ENCODE measurements around the gene HDAC7.
"Not testable (repeated sequence)": the region's sequence is repeated elsewhere in the genome, so short reads cannot be mapped to it uniquely, and the experiment has no call there.

The HDAC7 gene

DNA sequence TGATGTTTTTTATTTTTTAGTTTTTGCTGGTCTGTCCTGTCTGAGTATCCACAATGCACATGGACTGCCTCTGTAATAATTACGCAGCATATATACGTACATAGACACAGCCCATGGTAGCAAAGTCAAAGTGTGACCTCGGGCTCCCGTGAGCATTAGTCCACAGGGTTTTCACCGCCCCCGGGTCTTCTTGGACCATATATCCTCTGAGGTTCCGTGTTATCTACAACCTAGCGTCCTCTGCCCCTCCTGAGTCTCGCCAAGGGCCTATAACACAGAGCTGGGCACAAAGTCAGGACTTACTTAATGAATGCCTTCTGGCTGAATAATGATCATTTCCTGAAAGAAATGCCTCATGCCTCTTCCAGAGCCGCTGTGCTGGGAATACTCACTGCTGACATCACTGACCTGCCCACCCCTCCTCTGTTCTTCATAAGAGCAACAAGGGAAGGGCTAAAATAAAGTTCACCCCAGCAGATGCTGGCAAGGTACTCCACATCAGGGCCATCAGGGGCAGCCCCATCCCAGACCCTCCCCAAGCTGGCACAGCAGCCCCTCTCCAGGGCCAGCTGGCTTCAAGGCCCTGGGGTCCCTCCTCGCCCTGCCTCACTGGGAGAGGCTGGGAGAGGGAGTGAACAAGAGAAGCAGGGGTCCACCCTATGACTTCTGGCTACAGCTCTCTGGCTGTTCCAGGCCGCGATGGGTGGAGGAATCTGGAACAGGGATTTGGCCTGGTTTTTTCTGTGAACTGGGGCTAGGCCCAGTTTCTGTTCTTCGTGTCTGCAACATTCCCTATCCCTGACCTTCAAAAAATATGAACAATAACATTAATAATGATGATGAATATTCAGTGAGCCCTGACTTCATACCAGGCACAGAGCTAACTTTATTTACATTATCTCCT is 7.9 kb downstream of the HDAC7 start:
- DNase-seq = peak; percentile 87

GRCh38 chr12:47811072-47811396 is 8.7 kb downstream of the HDAC7 start:
- DNase-seq = no peak

GRCh38 chr12:47809518-47809917 is 10.2 kb downstream of the HDAC7 start:
- DNase-seq = not testable (repeated sequence)

- no peak for DNase-seq
Observed at GRCh38 chr12:47808574-47809365, 10.9 kb downstream of the HDAC7 start.

DNA sequence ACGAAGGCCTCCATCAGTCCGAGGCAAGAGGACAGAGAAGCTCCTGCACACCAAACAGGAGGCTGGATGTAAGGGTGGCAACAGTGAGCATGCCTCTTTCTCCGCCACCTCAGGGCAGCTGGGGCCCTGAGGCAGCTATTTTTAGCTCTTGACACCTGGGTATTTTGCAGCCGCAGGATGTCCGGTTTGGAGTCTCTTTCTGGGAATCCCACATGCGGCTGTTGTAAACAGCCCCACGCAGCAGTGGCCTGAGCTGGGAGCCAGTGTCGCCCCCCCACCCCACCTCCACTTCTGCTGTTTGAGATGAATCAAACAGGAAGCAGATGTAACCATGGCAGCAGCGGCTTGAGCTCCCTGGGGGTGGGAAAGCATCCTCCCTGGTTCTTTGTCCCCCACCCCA is 11.7 kb downstream of the HDAC7 start:
- DNase-seq = peak; percentile 65

- no peak for DNase-seq
Observed at GRCh38 chr12:47807338-47807737, 12.4 kb downstream of the HDAC7 start.

DNA sequence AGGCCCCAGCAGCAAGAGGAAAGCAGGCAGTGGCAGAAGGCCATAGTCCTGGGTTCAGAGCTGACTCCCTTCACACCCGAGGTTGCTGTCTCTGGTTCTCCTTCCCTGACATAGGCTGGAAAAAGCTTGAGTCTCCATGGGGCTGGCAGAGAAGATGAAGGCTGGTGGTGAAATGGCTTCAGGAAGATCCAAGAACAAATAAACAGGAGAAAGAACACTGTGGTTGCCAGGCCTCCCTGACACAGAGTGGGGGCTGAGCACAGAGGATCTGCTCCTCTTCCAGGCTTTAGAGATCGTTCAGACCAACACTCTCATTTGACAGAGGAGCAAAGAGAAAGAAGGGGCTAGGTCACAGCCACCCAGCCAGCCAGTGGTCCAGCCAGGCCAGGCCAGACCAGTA is 14.3 kb downstream of the HDAC7 start:
- DNase-seq = no peak

- DNase-seq = no peak
Observed at GRCh38 chr12:47804171-47804570, 15.5 kb downstream of the HDAC7 start.

DNA sequence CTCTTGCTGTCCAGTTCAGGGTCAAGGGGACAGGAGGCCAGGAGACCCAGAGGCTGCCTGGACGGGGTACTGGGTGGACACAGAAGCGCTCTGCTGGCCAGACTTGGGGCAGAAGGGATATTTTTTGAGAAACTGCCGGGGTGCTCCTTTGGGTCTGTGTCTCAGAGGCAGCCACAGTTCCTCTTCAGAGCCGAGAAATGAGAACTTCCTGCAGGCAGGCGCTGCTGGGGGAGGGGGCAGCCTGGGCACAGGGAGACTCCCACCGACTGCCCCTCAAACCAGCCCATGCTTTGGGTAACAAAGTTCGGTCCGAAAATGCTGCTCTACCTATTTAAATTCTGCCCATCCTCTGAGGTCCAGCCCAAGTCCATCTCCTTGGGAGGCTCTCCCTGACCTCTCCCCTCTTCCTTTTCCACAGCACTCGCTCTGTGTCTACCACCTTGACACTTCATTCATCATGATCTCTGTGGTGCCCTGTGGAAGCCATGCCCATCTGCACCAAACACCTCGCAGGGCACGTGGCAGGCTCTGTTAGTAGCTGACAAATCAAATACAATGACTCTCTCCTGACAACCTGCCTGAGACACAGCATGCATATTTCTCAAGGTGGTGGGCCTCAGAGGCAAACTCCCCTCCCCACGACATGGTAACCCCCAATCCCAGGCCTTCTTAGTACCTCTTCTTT is 16.4 kb downstream of the HDAC7 start:
- DNase-seq = no peak

DNA sequence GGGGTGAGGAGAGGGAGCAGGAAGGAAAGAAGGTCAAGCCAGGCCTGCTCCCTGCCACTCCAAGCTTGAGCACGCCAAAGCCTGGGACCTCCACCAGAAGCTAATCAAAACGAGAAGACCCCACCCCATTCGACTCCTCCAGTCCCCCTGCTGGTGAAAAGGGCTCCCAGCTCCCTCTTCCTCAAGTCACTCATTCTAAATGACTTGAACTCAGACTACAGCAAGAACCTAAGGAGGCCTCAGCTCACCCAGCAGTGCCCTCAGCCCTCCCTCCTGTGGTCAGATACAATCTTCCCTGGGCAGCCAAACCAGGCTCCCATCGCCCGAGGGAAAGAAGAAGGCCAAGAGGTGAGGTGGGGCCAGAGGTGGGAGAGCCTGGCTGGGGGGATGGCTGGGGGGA is 17.4 kb downstream of the HDAC7 start:
- DNase-seq = no peak

DNA sequence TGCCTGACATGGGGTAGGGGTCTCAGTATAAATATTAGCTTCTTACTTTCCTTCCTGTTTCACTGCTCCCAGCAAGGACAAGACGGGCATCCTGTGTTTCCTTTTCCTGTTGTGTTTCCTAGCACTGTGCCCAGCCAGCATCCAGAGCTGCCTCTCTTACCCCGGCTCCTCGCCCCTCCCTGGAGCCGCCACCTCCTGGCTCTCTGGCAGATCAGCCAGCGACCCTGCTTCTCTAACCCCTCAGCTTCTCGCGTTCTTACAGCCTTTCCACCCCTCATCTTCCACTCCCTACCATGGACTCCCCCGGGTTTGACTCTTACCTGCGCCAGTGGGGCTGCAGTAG is 17.8 kb downstream of the HDAC7 start:
- no peak for DNase-seq

GRCh38 chr12:47801170-47801903 is 18.4 kb downstream of the HDAC7 start:
- DNase-seq = no peak

- no peak for DNase-seq
Observed at GRCh38 chr12:47800582-47800981, 19.1 kb downstream of the HDAC7 start.

DNA sequence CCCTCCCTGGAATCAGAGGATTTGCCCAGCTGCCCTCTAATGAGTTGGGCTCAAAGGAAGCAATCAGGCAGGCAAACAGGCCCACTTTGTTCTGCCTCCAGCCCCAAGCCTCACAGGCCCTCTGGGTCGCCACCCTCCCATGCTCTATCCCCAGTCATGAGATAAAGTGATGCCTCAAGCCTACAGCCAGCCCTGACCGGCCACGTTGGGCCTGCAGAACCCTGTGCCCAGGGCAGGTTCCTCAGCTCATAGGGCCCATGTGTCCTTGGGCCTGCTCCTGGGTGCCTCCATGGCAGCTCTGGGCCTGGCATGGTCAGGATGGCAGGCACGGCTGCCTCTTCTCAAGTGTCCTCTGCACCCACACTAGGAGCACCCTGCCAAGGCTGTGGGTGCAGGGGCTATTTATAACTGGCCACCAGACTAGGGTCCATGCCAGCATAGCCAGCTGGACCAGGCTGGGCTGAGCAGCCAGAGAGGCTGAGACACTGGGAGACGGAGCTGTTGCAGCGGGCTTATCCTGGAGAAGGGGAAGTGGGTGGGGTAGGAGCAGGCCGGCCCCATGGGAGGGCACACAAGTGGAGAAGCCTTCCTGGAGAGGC is 20.2 kb downstream of the HDAC7 start:
- no peak for DNase-seq

- no peak for DNase-seq
Observed at GRCh38 chr12:47798382-47798948, 21.2 kb downstream of the HDAC7 start.

- no peak for DNase-seq
Observed at GRCh38 chr12:47797441-47797840, 22.3 kb downstream of the HDAC7 start.

- DNase-seq = no peak
Observed at GRCh38 chr12:47795814-47796411, 23.8 kb downstream of the HDAC7 start.

- no peak for DNase-seq
Observed at GRCh38 chr12:47795121-47795813, 24.4 kb downstream of the HDAC7 start.

DNA sequence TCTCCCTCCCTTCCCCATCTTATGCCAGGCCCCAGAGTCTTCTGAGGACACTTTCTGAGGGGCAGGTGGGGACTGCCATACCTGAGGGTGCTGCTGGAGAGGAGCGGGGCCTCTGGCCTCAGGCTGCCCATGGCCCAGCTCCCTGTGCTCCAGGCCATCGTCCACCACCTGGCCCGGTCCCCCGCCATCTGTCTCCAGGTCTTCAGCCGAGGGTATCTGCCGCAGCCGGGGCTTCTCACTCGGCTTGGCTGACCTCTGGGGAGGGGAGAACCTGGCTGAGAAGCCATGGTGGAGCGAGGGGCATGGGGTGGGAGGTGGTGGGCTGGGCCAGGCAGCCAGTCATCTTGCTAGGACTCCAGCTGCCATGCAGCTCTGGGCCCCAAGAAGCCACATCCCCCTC is 25.0 kb downstream of the HDAC7 start:
- DNase-seq = no peak

DNA sequence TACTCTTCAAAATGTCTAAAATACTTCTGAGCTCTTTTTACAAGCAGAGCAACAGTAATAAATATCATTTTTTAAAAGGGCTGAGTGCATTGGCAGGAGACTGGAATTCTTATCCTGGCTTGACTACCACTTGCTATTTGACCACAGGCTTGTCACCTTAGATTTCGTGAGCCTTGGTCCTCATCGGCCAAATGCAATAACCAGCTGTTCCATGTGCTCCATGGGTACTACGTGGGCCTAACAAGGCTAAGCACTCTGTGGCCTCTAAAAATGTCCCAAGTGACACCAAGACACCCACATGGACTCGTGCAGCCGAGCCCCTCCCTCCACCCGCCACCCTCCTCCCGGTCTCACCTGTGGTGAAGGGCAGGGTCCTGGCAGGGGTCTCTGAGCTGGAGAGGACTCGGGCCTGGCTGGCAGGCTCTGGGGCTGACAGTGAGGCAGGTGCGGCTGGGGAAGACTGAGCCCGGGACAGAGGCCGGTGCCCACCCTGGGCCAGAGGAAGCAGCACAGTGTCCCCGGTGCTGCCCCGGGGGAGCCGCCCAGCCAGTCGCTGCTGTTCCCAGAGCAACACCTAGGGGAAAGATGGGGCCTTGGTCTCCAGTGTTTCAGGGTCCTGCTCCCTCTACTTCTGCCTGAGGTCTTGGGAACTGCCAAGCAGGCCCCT is 26.6 kb downstream of the HDAC7 start:
- DNase-seq = no peak

- DNase-seq = no peak
Observed at GRCh38 chr12:47791874-47792273, 27.8 kb downstream of the HDAC7 start.
